NK-92 treated with Interleukin-12 subunit alpha and Interleukin-12 subunit beta, amount 100 ng/mL, for 24 hours (cell line): ENCODE measurements around the gene RNF212.

Experiments
- DNase-seq: peaks from one replicate; lab custom pipeline; 2025; lab: John Stamatoyannopoulos, UW

RNF212 gene

GRCh38 chr4:1090465-1091440, 22.6 kb downstream of the RNF212 start:
- no peak for DNase-seq

- DNase-seq: no peak
Observed at GRCh38 chr4:1090036-1090435, 23.3 kb downstream of the RNF212 start.

- no peak for DNase-seq
Observed at GRCh38 chr4:1087371-1087770, 26.0 kb downstream of the RNF212 start.

- DNase-seq: no peak
Observed at GRCh38 chr4:1086011-1086410, 27.4 kb downstream of the RNF212 start.

- DNase-seq: no peak
Observed at GRCh38 chr4:1085404-1085799, 28.0 kb downstream of the RNF212 start.

- no peak for DNase-seq
Observed at GRCh38 chr4:1084796-1085403, 28.5 kb downstream of the RNF212 start.

- no peak for DNase-seq
Observed at GRCh38 chr4:1084394-1084793, 29.0 kb downstream of the RNF212 start.

GRCh38 chr4:1082215-1083182, 30.9 kb downstream of the RNF212 start:
- peak; percentile 29 for DNase-seq

- DNase-seq: no peak
Observed at GRCh38 chr4:1081689-1082040, 31.7 kb downstream of the RNF212 start.

- no peak for DNase-seq
Observed at GRCh38 chr4:1080961-1081688, 32.2 kb downstream of the RNF212 start.

- DNase-seq: no peak
Observed at GRCh38 chr4:1080432-1080831, 32.9 kb downstream of the RNF212 start.

GRCh38 chr4:1079711-1080265, 33.6 kb downstream of the RNF212 start:
- no peak for DNase-seq

GRCh38 chr4:1078490-1078889, 34.9 kb downstream of the RNF212 start:
- no peak for DNase-seq

- DNase-seq: no peak
Observed at GRCh38 chr4:1077711-1078477, 35.5 kb downstream of the RNF212 start.

- no peak for DNase-seq
Observed at GRCh38 chr4:1075809-1076699, 37.3 kb downstream of the RNF212 start.

GRCh38 chr4:1075225-1075624, 38.1 kb downstream of the RNF212 start:
- no peak for DNase-seq

- DNase-seq: no peak
Observed at GRCh38 chr4:1074077-1074476, 39.3 kb downstream of the RNF212 start.

GRCh38 chr4:1072830-1073446, 40.4 kb downstream of the RNF212 start:
- DNase-seq: peak; percentile 11

- DNase-seq: no peak
Observed at GRCh38 chr4:1069394-1069793, 44.0 kb downstream of the RNF212 start.
